ENCODE results near the gene HEPHL1.

- no peak for TF ChIP-seq CTCF (IDR thresholded peaks at IDR 0.05)
- TF ChIP-seq POLR2A (IDR thresholded peaks at IDR 0.05), result no peak
Observed at GRCh38 chr11:93997741-93998140, 23.4 kb upstream of the HEPHL1 start.
